A673 (cell line): ENCODE data around the gene DLG2. TPM values are rescaled to one million over a fixed set of nuclear protein-coding genes. Genes with fewer than 3 reads are reported as not detected.

Experiments
- BruUV-seq: library from RNA; stranded (reverse); fragments of 400-500 nt; replicated peaks from 2 replicates; lab custom pipeline; 2021; lab: Mats Ljungman, UMichigan
- CTCF ChIA-PET: fragments of 300-600 bp; sonication (Branson Sonifier 250); formaldehyde crosslinking; loops from one replicate; lab custom pipeline; 2022; ENCODE audit warnings: antibody characterized with exemption; lab: Charles Lee
- POLR2A ChIA-PET: fragments of 300-600 bp; sonication (Branson Sonifier 250); formaldehyde crosslinking; loops from one replicate; lab custom pipeline; 2022; ENCODE audit warnings: antibody characterized with exemption; ENCODE audit not compliant: low non-redundant PET; lab: Charles Lee
- DNase-seq: peaks from one replicate; pipeline ENCODE4 v3.0.0-alpha.2; 2015; ENCODE audit warnings: low spot score
- H3K27ac ChIP-seq: fragments of 200-600 bp; sonication (generic); 2 replicates; pipeline ENCODE4 v1.5.1; 2016; ENCODE audit warnings: mixed run types, low read depth, mild to moderate bottlenecking, mixed read lengths, antibody characterized with exemption, low read length; ENCODE audit not compliant: poor library complexity, severe bottlenecking
- H3K27me3 ChIP-seq: fragments of 200-600 bp; sonication (generic); replicated peaks from 2 replicates; pipeline ENCODE4 v1.6.1; 2017; ENCODE audit warnings: mixed run types, low read depth, mild to moderate bottlenecking, mixed read lengths, antibody characterized with exemption, low read length; ENCODE audit not compliant: insufficient read depth, poor library complexity
- H3K36me3 ChIP-seq: fragments of 200-600 bp; sonication (generic); 2 replicates; pipeline ENCODE4 v1.6.1; 2016; ENCODE audit warnings: mixed run types, mild to moderate bottlenecking, mixed read lengths, antibody characterized with exemption, low read length; ENCODE audit not compliant: insufficient read depth, poor library complexity, severe bottlenecking
- H3K4me1 ChIP-seq: fragments of 200-600 bp; sonication (generic); 2 replicates; pipeline ENCODE4 v1.6.1; 2017; ENCODE audit warnings: mixed run types, mild to moderate bottlenecking, mixed read lengths, antibody characterized with exemption, low read length; ENCODE audit not compliant: insufficient read depth, poor library complexity, severe bottlenecking
- H3K4me3 ChIP-seq: fragments of 200-600 bp; sonication (generic); 2 replicates; pipeline ENCODE4 v1.5.1; 2016; ENCODE audit warnings: low read depth, mixed run types, mild to moderate bottlenecking, mixed read lengths, low read length; ENCODE audit not compliant: poor library complexity, severe bottlenecking
- H3K9me3 ChIP-seq: fragments of 200-600 bp; sonication (generic); 2 replicates; pipeline ENCODE4 v1.6.1; 2016; ENCODE audit warnings: mixed run types, low read depth, mild to moderate bottlenecking, mixed read lengths, antibody characterized with exemption, low read length; ENCODE audit not compliant: poor library complexity, severe bottlenecking
- CTCF ChIP-seq: fragments of 300-800, 200-600 bp; sonication (generic); conservative IDR thresholded peaks from 2 replicates; pipeline ENCODE4 v1.5.1; 2017; ENCODE audit warnings: low read depth, mild to moderate bottlenecking, antibody characterized with exemption, low read length, moderate library complexity, mixed read lengths
- EZH2 ChIP-seq: fragments of 200-600 bp; sonication (generic); IDR thresholded peaks from 2 replicates; pipeline ENCODE4 v1.6.1; 2017; ENCODE audit warnings: borderline replicate concordance, low read depth, mild to moderate bottlenecking, mixed read lengths, antibody characterized with exemption, low read length; ENCODE audit not compliant: poor library complexity, severe bottlenecking
- intact Hi-C: fragments of 100-400 bp; cut with micrococcal nuclease; formaldehyde crosslinking; loops from one replicate; pipeline ENCODE4 v1.10.0; 2022; ENCODE audit not compliant: unreplicated experiment
- total RNA-seq: library from RNA; stranded (reverse); gene quantifications from 2 replicates; pipeline ENCODE4 v1.2.3, GENCODE V29; 2021

DLG2 gene
- total RNA-seq, 1 experiment from 2014 or later, result 277 TPM

DNA sequence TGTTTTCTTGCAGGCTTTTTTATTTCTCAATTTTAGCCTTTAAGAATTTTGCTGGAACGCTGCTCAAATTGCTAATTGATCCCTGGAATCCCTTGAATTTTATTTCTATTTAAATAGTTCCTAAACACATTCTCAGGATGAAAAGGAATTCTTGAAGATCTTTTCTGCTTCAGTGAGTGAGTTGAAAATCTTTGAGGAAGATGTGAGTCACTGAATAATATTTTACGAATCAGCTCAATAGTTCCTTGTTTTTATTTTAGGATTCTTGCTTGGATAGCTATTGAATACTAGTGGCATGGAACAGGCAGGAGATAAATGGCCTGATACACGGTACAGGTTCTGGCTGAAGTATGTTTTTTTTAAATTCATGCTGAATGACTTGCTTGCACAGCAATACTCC is 2146.3 kb downstream of the DLG2 start:
- Histone ChIP-seq H3K27me3 (no peaks in the 10 kb centered on the region), H3K4me1 (peaks cover 58% of the 10 kb centered on the region), H3K9me3 (no peaks in the 10 kb centered on the region), H3K4me3 (peak overlapping the region; percentile 35), H3K36me3 (peaks cover 32% of the 10 kb centered on the region), H3K27ac (peak overlapping the region; percentile 58)
- BruUV-seq, result TSS peak; percentile 82
- ChIA-PET POLR2A (interaction anchor here (0.6 kb wide), 1 partner anchor 293 kb away, joined by 3 read pairs; no protein-coding TSS in a partner anchor), CTCF (no interaction called here)
- DNase-seq, result peak; percentile 35
- TF ChIP-seq EZH2 (no peak), CTCF (no peak)
- intact Hi-C loops, result loop anchor here (5.0 kb wide), 1 partner anchor 194 kb away; the partner anchor contains the start of gene CCDC90B

GRCh38 chr11:83480251-83480650 is 2146.9 kb downstream of the DLG2 start:
- peak; percentile 76 for DNase-seq
- H3K9me3 ChIP-seq, result no peaks in the 10 kb centered on the region
- H3K36me3 ChIP-seq, result peaks cover 34% of the 10 kb centered on the region
- H3K4me3 ChIP-seq, result peak overlapping the region; percentile 35
- H3K4me1 ChIP-seq, result peaks cover 53% of the 10 kb centered on the region
- BruUV-seq, result no TSS peak
- H3K27me3 ChIP-seq, result no peaks in the 10 kb centered on the region
- ChIA-PET POLR2A (interaction anchor here (0.6 kb wide), 1 partner anchor 292 kb away, joined by 3 read pairs; no protein-coding TSS in a partner anchor), CTCF (no interaction called here)
- peak overlapping the region; percentile 58 for H3K27ac ChIP-seq
- TF ChIP-seq EZH2 (no peak), CTCF (no peak)
- intact Hi-C loops, result loop anchor here (5.0 kb wide), 1 partner anchor 193 kb away; the partner anchor contains the start of gene CCDC90B

DNA sequence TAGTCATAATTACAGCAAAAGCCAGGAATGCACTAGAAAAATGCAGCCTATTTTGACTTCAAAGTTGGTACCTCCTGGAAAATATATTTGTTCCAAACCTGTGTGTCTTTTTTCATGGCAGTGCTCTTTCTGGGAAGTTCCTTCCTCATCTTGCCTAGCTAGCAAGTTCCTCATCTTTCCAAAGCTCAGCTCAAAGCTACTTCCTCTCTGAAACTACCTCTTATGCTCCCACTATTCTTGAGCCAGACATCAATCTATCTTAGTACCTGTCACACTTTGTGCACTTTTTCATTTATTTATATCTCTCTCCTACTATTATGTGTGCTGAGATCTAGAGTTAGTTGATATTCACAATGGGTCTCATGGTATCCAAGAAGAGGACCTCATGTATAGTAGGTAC is 2149.4 kb downstream of the DLG2 start:
- TF ChIP-seq EZH2 (no peak), CTCF (no peak)
- BruUV-seq, result no TSS peak
- H3K36me3 ChIP-seq, result peaks cover 21% of the 10 kb centered on the region
- no peaks in the 10 kb centered on the region for H3K27me3 ChIP-seq
- H3K9me3 ChIP-seq, result no peaks in the 10 kb centered on the region
- H3K27ac ChIP-seq, result no peak overlapping the region
- ChIA-PET POLR2A (no interaction called here), CTCF (no interaction called here)
- DNase-seq, result no peak
- no peak overlapping the region for H3K4me3 ChIP-seq
- peaks cover 28% of the 10 kb centered on the region for H3K4me1 ChIP-seq
- intact Hi-C loops, result no loop called here
